NCI-H748 (cell line): ENCODE data around the gene TMEM44.
"Not testable (repeated sequence)": the region's sequence is repeated elsewhere in the genome, so short reads cannot be mapped to it uniquely, and the experiment has no call there.

ENCODE experiments used
- DNase-seq: peaks from one replicate; lab custom pipeline; 2025; ENCODE audit not compliant: unreplicated experiment; lab: John Stamatoyannopoulos, UW

TMEM44 gene

GRCh38 chr3:194556086-194557056 is 76.8 kb downstream of the TMEM44 start:
- DNase-seq: no peak

DNA sequence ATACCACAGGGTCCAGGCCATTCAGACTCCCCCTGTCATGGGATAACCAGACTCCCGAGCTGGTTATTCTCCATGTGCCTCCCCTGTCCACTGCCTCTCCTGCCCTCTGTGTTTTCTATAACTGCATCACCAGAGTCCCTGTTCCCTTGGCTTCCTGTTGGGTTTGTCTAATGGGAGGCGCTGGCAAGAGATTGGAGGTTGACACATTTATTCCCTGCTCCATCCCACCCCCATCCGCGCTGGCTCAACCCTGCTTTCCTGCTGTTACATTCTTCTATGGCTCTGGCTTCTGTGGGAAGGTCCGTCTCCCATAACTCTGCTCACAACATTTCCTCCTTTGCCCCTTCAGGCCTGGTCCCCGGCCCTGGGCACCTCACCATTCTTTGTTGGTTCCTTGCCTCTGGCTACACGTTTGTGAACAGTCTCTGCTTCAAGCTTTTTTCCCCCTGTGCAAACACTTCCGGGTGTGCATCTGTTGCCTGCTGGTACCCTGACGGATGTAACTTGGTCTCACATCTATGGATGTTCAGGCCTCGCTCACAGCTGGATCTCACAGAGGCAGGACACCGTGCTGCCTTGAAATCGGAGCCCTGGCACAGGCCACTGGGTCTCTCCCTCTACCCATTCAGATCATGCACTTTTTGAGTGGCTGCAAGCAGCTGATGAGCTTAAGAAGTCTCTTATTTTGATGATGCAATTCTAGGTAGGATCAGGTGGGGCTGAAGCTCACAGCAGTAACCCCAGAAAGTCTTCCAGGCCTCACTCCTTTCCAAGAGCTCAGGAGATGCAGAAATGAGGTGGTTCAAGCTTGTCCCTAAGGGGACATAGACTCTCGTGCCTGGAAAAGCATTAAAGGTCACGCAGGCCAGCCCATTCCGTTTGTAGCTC is 77.8 kb downstream of the TMEM44 start:
- no peak for DNase-seq

DNA sequence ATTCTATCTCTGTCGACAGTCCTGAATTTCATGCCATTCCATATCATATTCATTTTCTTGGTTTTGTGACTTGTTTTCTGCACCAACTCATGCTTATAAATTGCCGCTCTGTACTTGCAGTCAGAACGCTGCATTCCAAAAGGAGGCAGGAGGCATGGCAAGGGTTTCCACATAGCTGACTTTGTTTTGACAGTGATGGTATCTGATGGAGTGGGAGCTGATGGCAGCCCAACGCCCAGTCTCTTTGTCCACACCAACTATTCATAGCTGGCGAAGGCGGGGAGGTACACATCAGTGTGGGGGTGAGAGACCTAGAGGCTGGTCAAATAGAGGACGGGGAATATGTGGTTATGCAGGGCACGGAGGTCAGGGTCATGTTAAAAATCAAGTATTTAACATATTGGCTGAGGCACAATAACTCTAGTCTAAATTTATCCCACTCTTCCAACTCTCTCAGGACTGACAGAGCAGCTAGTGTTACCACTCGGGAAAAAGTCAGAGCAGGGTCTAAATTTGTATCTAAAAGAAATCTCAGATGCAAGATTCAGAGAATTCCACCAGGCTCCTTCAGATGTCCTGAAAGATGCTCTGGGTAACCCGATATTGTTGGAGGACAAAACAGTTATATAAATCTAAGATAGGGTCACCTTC is 78.6 kb downstream of the TMEM44 start:
- no peak for DNase-seq

GRCh38 chr3:194552327-194552949 is 80.8 kb downstream of the TMEM44 start:
- no peak for DNase-seq

- DNase-seq: no peak
These were observed 83.4 kb downstream of the TMEM44 start for GRCh38 chr3:194549853-194550252.

DNA sequence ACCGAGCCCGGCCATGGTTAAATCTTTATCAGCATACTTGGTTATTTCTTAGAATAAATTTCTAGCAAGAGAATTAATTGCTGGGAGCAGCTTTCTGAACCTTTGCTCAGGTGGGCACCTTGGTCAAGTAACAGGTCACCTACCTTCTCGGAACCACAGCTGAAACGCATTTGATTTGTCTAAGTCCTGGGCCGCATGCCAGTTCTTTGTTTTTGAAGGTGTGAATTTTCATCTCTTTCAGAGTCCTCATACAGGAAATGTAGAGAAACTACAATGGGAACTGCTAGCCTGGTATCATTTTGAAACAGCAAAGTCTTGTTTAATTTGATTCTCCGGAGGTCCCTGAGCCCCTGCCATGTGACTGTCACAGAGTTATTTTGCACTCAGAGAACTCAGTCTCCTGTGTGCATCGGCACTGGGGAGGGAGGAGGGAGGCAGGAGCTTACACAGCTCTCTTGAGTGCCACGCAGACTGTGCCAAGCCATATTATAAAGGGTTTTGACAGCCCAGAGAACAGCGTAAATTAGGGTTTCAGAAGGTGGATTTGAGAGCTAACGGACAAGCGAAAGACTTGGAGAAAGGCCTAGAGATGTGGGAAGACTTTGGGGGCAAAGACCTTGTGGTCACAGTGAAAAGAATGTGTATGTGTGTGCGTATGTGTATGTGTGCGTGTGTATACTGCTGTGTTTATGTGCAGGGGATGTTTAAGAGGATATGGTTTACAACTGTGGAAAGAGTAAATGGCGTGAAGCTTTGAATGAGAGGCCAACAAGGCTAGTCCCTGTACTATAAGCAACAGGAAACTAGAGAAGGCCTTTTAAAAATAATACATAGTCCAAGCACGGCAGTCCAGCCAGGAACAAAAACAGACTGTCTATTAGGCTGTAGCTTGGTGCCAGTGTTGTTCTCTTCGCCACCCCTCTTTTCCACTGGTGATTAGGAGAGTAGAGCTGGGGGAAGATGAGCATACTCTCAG is 84.6 kb downstream of the TMEM44 start:
- no peak for DNase-seq

DNA sequence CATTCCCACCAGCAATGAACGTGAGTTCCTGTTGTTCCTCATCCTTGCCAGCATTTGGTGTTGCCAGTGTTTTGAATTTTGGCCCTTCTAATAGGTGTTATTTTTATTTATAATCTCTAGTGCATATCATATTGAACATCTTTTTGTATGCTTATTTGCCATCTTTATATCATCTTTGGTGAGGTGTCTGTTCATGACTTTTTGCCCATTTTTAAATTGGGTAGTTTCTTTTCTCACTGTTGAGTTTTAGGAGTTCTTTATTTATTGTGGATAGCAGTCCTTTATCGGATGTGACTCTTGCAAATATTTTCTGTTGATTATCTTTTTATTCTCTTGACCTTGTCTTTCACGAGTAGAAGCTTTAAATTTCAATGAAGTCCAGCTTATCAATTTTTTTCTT is 86.2 kb downstream of the TMEM44 start:
- DNase-seq: no peak

DNA sequence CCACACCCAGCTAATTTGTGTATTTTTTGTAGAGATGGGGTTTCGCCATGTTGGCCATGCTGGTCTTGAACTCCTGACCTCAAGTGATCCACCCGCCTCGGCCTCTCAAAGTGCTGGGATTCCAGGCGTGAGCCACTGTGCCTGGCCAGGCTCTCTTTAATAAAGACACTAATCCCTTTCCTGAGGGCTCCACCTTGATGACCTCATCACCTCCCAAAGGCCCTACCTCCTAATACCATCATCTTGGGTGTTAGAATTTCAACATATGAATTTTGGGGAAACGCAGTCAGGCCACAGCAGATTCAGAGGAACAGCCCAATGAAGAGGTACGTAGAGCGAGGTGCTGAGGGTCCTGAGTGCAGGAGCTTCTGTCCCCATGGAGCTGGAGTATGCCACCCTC is 87.7 kb downstream of the TMEM44 start:
- not testable (repeated sequence) for DNase-seq

GRCh38 chr3:194543550-194543949 is 89.7 kb downstream of the TMEM44 start:
- DNase-seq: no peak

DNA sequence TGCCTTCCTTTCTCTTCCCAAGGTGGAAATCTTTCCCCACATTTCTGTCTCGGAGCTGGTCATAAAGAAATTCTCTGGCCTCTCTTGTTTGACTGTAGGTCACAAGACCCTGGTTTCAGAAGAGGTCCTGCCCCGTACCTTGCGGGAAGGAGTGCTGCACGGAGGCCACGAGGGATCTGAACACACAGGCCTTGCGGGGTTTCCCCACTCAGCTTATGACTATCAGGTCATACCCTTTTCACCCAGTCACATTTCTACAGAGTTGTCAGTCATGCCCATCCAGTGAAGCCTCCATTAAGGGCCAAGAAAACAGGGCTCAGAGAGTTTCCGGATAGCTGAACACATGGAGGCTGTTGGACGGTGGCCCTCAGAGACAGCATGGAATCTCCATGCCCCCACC is 91.7 kb downstream of the TMEM44 start:
- no peak for DNase-seq

DNA sequence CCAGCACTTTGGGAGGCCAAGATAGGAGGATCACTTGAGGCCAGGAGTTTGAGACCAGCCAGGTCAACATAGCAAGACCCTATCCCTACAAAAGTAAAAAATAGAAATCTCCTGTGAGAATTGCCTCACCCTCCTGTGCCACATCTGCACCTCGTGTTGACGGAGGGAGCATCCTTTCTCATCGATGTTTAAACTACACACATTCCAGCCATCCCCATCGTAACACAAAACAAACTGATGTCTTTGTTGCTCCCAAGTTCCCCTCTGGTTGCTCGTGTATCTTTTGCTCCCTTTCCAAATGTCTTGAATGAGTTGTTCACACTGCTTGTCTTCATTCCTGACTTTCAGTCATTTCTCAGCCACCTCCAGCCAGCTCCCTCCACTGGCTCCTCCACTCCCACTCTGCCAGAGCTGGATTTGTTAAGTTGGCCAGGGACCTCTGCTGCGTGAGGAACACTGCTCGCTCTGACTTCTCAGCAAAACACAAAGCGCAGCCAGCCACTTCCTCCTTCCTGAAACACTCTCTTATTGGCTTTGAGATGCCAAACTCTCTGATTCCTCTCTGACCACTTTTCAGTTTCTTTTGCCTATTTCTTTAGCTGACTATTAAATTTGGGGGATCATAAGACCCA is 92.8 kb downstream of the TMEM44 start:
- no peak for DNase-seq

- DNase-seq: no peak
These were observed 93.7 kb downstream of the TMEM44 start for GRCh38 chr3:194539498-194539897.

- DNase-seq: no peak
These were observed 95.4 kb downstream of the TMEM44 start for GRCh38 chr3:194537732-194538247.
